GM19099 (cell line): ENCODE data around the gene FCAMR.

Source experiments
- POLR2A ChIP-seq: IDR thresholded peaks from 3 replicates; pipeline ENCODE4 v1.6.1; 2011; ENCODE audit warnings: low read depth; ENCODE audit not compliant: insufficient read length; ENCODE audit errors: extremely low read depth

The FCAMR gene, protein sequence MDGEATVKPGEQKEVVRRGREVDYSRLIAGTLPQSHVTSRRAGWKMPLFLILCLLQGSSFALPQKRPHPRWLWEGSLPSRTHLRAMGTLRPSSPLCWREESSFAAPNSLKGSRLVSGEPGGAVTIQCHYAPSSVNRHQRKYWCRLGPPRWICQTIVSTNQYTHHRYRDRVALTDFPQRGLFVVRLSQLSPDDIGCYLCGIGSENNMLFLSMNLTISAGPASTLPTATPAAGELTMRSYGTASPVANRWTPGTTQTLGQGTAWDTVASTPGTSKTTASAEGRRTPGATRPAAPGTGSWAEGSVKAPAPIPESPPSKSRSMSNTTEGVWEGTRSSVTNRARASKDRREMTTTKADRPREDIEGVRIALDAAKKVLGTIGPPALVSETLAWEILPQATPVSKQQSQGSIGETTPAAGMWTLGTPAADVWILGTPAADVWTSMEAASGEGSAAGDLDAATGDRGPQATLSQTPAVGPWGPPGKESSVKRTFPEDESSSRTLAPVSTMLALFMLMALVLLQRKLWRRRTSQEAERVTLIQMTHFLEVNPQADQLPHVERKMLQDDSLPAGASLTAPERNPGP

DNA sequence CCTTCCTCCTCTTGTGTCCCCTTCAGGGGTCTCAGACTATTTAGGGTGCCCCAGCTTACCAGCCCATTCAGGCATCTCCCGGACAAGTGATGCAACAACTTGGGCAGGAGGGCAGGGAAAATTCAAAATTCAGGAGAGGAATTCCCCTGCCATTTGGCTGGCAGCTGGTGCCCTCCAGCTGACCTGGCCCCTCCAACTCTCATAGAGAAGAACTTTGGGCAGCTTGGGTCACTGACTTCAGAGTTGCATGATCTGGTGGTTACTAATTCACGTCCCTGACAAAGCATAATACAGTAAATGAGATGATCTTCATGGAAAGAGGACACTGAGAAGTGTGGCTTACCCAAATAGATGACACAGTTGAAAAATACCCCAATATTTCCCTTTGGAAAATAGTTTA, at the start of gene FCAMR:
Gene FCAMR, minus strand, starts transcription at position 15 of the 400 bp plus-strand sequence. CDS start 335 bp downstream, outside the sequence.
- no peak for TF ChIP-seq POLR2A

DNA sequence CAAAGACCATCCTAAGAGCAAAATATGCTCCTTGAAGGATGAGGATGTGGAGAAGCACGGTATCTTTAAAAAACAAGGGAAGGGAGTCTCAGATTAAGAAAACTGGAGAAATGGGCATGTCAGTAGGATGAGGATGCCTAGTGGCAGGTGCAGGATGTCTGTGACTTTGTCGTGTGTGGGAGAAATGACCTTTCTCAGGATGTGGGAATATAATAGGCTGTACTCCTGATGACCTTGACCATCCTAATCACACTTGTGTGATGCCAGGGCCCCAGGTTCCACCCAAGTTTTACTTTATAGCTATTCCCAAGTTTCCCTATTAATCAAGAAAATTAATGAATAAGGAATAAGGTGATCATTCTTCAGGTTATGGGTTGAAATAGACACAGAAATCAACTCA, 49.4 kb upstream of the FCAMR start:
- no peak for TF ChIP-seq POLR2A

- TF ChIP-seq POLR2A = no peak
Measured at GRCh38 chr1:207019161-207019560, 48.9 kb upstream of the FCAMR start.

- TF ChIP-seq POLR2A = no peak
Measured at GRCh38 chr1:207018707-207019106, 48.4 kb upstream of the FCAMR start.

- no peak for TF ChIP-seq POLR2A
Measured at GRCh38 chr1:207017615-207018559, 47.6 kb upstream of the FCAMR start.

DNA sequence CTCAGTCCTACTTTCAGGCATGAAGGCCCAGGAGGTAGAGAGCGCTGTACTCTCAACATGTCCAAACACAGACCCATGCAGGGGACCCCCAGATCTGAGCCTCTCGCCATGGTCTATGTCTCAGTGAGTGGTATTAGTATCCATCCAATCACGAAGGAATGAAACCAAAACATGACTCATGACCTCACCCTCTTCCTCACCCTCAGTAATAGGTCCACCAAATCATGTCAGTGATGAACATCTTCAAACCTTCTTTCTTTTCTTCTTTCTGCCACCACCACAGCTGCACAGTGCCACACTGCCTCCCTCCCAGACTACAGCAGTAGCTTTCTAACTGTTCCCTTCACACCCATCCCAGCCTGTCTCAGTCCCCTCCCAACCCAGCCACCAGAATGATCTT, 45.5 kb upstream of the FCAMR start:
- no peak for TF ChIP-seq POLR2A

GRCh38 chr1:207014728-207015127, 44.5 kb upstream of the FCAMR start:
- no peak for TF ChIP-seq POLR2A

- no peak for TF ChIP-seq POLR2A
Measured at GRCh38 chr1:207013321-207014085, 43.2 kb upstream of the FCAMR start.

DNA sequence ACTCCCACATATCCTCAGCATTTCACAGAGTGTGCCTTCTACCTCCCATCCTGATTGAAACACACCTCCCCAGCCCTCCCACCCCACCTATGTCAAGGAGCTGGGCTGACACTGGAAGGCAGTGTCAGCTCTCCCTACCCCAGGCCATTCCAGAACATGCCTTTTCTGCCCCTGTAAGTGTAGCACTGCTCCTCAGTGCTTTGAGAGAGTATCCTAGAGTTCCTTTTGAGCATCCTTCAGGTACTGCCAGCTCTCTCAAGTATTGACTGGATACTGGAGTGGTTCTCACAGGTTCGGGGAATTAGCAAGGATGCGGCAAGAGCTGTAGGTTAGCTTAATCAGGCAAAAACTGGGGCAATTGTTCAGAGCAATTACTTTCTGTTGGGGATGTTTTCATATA, 40.5 kb upstream of the FCAMR start:
- no peak for TF ChIP-seq POLR2A

- no peak for TF ChIP-seq POLR2A
Measured at GRCh38 chr1:207009945-207010344, 39.7 kb upstream of the FCAMR start.

DNA sequence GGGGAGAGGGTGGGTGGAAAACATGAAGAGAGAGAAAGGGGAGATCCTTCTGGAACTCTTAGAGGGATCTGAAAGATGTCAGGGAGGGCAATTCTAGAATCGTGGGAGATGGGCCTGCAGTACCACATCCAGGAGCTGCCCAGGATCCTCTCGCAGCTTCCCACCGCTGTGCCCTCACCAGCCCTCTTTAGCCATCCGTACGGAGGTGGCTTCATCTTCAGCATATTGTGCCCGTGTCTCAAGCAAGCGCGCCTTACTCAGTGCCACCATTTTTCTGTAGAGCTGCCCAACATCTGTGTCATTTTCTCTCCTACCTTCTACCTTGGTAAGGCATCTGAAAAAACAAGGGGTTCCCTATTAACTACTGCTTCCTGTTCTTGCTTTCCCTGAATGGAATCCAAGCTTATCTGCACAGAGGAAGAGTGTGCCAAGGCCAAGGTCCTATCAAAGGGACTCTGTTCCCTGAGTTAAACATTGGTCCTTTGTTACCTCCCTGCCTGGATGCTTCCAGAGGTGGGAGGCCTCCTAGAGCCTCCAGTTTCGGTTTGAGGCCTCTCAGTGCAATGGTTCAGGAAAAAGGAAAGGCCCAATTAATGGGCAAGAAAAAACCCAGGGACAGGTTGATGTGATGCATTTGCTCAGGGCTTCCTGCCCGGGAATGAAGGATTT, 39.1 kb upstream of the FCAMR start:
- no peak for TF ChIP-seq POLR2A

- no peak for TF ChIP-seq POLR2A
Measured at GRCh38 chr1:207007352-207008033, 37.2 kb upstream of the FCAMR start.

DNA sequence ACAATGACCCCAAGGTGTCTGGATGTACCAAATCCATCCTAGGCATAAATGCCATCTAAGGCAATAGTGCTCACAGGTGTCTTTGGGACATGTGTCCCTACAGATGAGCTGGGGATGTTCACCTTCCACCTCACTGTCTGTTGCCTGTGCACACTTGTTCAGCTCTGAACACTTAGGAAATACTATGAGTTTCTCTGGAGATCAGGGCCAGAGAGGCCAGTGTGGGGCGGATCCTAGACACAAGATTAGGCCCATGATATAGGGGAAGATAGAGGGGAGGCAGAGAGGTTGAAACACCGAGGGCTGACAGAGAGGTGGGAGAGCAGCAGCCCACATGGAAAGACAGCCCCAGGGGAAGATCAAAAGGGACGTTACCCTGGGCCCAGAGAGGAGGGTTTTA, 36.7 kb upstream of the FCAMR start:
- TF ChIP-seq POLR2A = no peak

- no peak for TF ChIP-seq POLR2A
Measured at GRCh38 chr1:207006083-207006482, 35.8 kb upstream of the FCAMR start.
